Stimulated activated naive B cell treated with anti-CD40 and anti-IgM and Interleukin-4, amounts not matched to agents 10 μg/mL and 1 μg/mL and 100 μg/mL, for 72 hours (primary cell): Measurements from ENCODE around the gene ASCC1.
A peak's percentile ranks its signal among the peaks of the same experiment; 100 is the strongest.
"Not testable (repeated sequence)": the region's sequence is repeated elsewhere in the genome, so short reads cannot be mapped to it uniquely, and the experiment has no call there.

Experiments
- ATAC-seq, 2 donors: fragments of 150-1000 bp; cut with Tn5 transposase; replicated peaks; 2 replicates each; pipeline ENCODE4 v1.10.0; 2021; ENCODE audit warnings: moderate library complexity in 1 of 2
- DNase-seq: peaks from one replicate; pipeline ENCODE4 v3.0.0; 2021
- H3K27ac Mint-ChIP-seq: one replicate; pipeline ENCODE4 v1.8.0; 2022; ENCODE audit warnings: mild to moderate bottlenecking, mixed read lengths
- H3K27me3 Mint-ChIP-seq, 2 donors: one replicate each; pipeline ENCODE4 v1.8.0; 2022; ENCODE audit warnings: mixed read lengths in 2 of 2
- H3K36me3 Mint-ChIP-seq, 2 donors: one replicate each; pipeline ENCODE4 v1.8.0; 2022; ENCODE audit warnings: mixed read lengths in 2 of 2, mild to moderate bottlenecking in 1 of 2
- H3K4me1 Mint-ChIP-seq, 2 donors: one replicate each; pipeline ENCODE4 v1.8.0; 2022; ENCODE audit warnings: mixed read lengths in 2 of 2, mild to moderate bottlenecking in 1 of 2
- H3K4me3 Mint-ChIP-seq, 2 donors: one replicate each; pipeline ENCODE4 v1.8.0; 2022; ENCODE audit warnings: mild to moderate bottlenecking in 2 of 2, mixed read lengths in 2 of 2, moderate library complexity in 1 of 2
- H3K9me3 Mint-ChIP-seq, 2 donors: one replicate each; pipeline ENCODE4 v1.8.0; 2022; ENCODE audit warnings: mixed read lengths in 2 of 2, mild to moderate bottlenecking in 1 of 2

The ASCC1 gene

GRCh38 chr10:72152286-72152685 lies 63.8 kb downstream of the ASCC1 start:
- Mint-ChIP-seq H3K36me3 (peaks cover 38 to 39% of the 10 kb centered on the region in 2 donors), H3K4me1 (peaks cover 0 to 13% of the 10 kb centered on the region in 2 donors), H3K27ac (no peak overlapping the region), H3K9me3 (no peaks in the 10 kb centered on the region), H3K4me3 (no peak overlapping the region), H3K27me3 (no peaks in the 10 kb centered on the region)
- no peak for ATAC-seq
- DNase-seq: no peak

- H3K9me3 Mint-ChIP-seq, H3K27me3 Mint-ChIP-seq, H3K4me3 Mint-ChIP-seq, H3K27ac Mint-ChIP-seq, DNase-seq, ATAC-seq: not testable (repeated sequence)
- peaks cover 27 to 33% of the 10 kb centered on the region in 2 donors for H3K36me3 Mint-ChIP-seq
- peaks cover 4 to 22% of the 10 kb centered on the region in 2 donors for H3K4me1 Mint-ChIP-seq
Observed at GRCh38 chr10:72150746-72151478, 65.2 kb downstream of the ASCC1 start.

DNA sequence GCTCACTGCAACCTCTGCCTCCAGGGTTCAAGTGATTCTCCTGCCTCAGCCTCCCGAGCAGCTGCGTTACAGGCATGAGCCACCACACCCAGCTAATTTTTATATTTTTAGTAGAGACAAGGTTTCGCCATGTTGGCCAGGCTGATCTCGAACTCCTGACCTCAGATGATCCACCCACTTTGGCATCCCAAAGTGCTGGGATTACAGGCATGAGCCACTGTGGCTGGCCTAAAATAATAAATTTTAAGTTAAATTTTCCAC lies 68.8 kb downstream of the ASCC1 start:
- Mint-ChIP-seq H3K4me1 (peaks cover 6 to 33% of the 10 kb centered on the region in 2 donors), H3K36me3 (peaks cover 20 to 46% of the 10 kb centered on the region in 2 donors)
- not testable (repeated sequence) for H3K27ac Mint-ChIP-seq, ATAC-seq, DNase-seq, H3K4me3 Mint-ChIP-seq, H3K27me3 Mint-ChIP-seq, H3K9me3 Mint-ChIP-seq

- Mint-ChIP-seq H3K27ac (no peak overlapping the region), H3K36me3 (peaks cover 14 to 43% of the 10 kb centered on the region in 2 donors), H3K9me3 (no peaks in the 10 kb centered on the region), H3K27me3 (no peaks in the 10 kb centered on the region), H3K4me1 (peaks cover 6 to 33% of the 10 kb centered on the region in 2 donors), H3K4me3 (no peak overlapping the region)
- DNase-seq (no peak), ATAC-seq (peak in 1 of 2 donors; percentile 34)
Observed at GRCh38 chr10:72146559-72147323, 69.3 kb downstream of the ASCC1 start.

GRCh38 chr10:72146071-72146470 lies 70.0 kb downstream of the ASCC1 start:
- no peak overlapping the region for H3K4me3 Mint-ChIP-seq
- ATAC-seq: no peak
- H3K27ac Mint-ChIP-seq: no peak overlapping the region
- no peak for DNase-seq
- H3K9me3 Mint-ChIP-seq: no peaks in the 10 kb centered on the region
- H3K27me3 Mint-ChIP-seq: no peaks in the 10 kb centered on the region
- peaks cover 6 to 33% of the 10 kb centered on the region in 2 donors for H3K4me1 Mint-ChIP-seq
- H3K36me3 Mint-ChIP-seq: peaks cover 13 to 41% of the 10 kb centered on the region in 2 donors

GRCh38 chr10:72145657-72146056 lies 70.4 kb downstream of the ASCC1 start:
- peaks cover 6 to 33% of the 10 kb centered on the region in 2 donors for H3K4me1 Mint-ChIP-seq
- no peak overlapping the region for H3K27ac Mint-ChIP-seq
- H3K9me3 Mint-ChIP-seq: no peaks in the 10 kb centered on the region
- no peak overlapping the region for H3K4me3 Mint-ChIP-seq
- H3K27me3 Mint-ChIP-seq: no peaks in the 10 kb centered on the region
- ATAC-seq (no peak), DNase-seq (no peak)
- H3K36me3 Mint-ChIP-seq: peaks cover 11 to 38% of the 10 kb centered on the region in 2 donors

DNA sequence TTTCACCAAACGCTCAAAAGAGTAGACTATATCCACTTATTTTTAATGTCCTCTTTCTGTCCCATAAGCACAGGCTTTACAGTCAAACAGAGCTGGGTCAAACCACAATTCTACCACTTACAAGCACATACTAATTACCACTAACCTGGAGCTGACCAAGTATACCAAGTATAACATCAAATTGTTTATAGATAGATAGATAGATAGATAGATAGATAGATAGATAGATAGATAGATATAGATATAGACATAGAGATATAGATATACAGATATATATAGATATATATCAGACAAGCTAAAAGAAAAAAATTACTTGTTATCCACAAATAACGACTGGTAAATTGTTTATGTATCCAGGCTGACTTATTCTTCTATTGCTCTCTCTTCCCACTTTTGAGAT lies 75.2 kb downstream of the ASCC1 start:
- Mint-ChIP-seq H3K4me1 (peaks cover under 1 to 12% of the 10 kb centered on the region in 2 donors), H3K9me3 (peaks cover 0 to 3% of the 10 kb centered on the region in 2 donors), H3K4me3 (no peak overlapping the region), H3K36me3 (peaks cover 14 to 34% of the 10 kb centered on the region in 2 donors), H3K27ac (no peak overlapping the region), H3K27me3 (no peaks in the 10 kb centered on the region)
- DNase-seq (no peak), ATAC-seq (no peak)

- no peak for ATAC-seq
- no peak overlapping the region for H3K27ac Mint-ChIP-seq
- H3K4me1 Mint-ChIP-seq: peaks cover 6 to 12% of the 10 kb centered on the region in 2 donors
- H3K4me3 Mint-ChIP-seq: no peak overlapping the region
- peaks cover 18 to 36% of the 10 kb centered on the region in 2 donors for H3K36me3 Mint-ChIP-seq
- no peaks in the 10 kb centered on the region for H3K27me3 Mint-ChIP-seq
- peaks cover 0 to 3% of the 10 kb centered on the region in 2 donors for H3K9me3 Mint-ChIP-seq
- DNase-seq: no peak
Observed at GRCh38 chr10:72140174-72140573, 75.9 kb downstream of the ASCC1 start.

DNA sequence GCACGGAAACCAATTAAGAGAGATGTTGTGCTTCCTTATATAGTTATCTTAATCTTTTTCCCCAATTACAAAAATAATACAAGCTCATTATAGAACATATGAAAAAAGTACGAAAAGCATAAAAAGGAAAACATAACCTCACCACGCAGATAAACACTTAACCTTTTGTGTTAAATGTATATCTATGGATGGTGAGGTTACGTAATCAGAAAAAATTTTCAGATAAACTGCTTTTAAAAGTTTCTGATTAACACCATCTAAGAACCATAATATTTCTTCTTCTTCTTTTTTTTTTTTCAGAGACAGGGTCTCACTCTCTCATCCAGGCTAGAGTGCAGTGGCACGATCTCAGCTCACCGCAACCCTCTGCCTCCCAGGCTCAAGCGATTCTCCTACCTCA lies 78.5 kb downstream of the ASCC1 start:
- no peak overlapping the region for H3K27ac Mint-ChIP-seq
- H3K36me3 Mint-ChIP-seq: peaks cover 18 to 31% of the 10 kb centered on the region in 2 donors
- peaks cover 22 to 35% of the 10 kb centered on the region in 2 donors for H3K4me1 Mint-ChIP-seq
- no peak for ATAC-seq
- no peak overlapping the region for H3K4me3 Mint-ChIP-seq
- H3K27me3 Mint-ChIP-seq: no peaks in the 10 kb centered on the region
- DNase-seq: no peak
- peaks cover 0 to 3% of the 10 kb centered on the region in 2 donors for H3K9me3 Mint-ChIP-seq

- not testable (repeated sequence) for DNase-seq, H3K27me3 Mint-ChIP-seq, ATAC-seq, H3K9me3 Mint-ChIP-seq, H3K4me3 Mint-ChIP-seq, H3K27ac Mint-ChIP-seq
- H3K36me3 Mint-ChIP-seq: peaks cover 22 to 41% of the 10 kb centered on the region in 2 donors
- peaks cover 25 to 35% of the 10 kb centered on the region in 2 donors for H3K4me1 Mint-ChIP-seq
Observed at GRCh38 chr10:72136225-72136624, 79.9 kb downstream of the ASCC1 start.

DNA sequence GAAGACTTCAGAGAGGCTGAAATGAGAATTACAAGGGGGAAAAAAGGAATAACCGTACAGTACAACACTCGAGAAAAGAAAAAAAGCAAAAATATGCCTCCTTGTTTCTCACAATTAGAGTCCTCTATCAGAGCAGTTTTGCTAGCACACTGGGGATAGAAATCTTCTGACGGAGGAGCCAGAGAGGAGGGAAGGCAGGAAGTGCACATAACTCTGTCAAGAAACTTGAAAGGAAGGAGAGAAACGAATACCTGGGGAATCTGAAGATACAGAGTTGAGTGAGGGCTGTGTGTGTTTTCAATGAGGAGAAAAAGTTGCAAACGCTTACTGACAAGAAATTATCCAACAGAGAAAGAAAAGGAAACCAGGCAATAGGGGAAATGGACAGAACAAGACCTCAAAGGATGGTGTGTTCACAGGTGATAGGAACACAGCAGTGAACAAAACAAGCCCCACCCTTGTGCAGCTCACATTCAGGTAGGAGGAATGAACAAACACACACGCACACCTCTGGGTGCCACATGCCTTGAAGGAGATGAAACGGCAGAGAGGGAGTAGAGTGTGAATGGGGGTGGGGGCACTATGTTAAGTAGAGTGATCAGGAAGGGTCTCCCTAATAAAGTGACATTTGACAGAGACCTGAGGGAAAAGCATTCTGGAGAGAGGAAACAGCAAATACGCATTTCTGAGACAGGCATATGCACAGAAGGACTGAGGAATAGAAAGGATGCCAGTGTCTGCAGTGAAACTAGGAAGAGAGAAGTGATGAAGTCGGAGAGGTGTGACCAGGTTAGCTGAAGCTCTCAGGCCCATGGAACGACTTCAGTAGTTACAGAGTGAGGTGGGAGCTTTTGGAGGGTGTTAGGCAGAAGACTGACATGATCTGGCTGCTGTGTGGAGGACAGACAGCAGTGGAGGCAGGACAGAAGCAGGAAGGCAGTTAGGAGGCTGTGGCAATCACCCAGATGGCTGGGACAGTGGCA lies 81.0 kb downstream of the ASCC1 start:
- Mint-ChIP-seq H3K27me3 (no peaks in the 10 kb centered on the region), H3K9me3 (peaks cover 0 to 3% of the 10 kb centered on the region in 2 donors), H3K4me3 (peak overlapping the region in 1 of 2 donors; percentile 2), H3K27ac (peak overlapping the region; percentile 83), H3K36me3 (peaks cover 22 to 46% of the 10 kb centered on the region in 2 donors), H3K4me1 (peaks cover 25 to 35% of the 10 kb centered on the region in 2 donors)
- peak; percentile 64 to 69 for ATAC-seq
- peak; percentile 16 for DNase-seq

DNA sequence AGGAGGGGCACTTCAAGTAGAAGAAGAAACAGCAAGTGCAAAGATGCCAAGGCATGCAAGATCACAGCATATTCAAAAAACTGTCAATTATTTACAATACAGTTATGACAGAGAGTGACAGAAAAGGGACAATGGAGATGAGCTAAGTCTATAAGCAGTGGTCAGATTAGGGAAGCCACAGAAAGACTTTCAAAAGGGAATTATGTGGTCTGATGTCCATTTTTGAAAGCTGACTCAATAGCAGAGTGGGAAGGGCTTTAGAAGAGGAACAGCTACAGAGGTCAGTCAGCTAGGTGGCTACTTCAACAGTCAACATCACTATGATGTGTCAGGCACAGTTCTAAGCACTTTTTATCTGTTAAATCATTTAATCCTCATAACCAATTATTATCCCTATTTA lies 82.6 kb downstream of the ASCC1 start:
- Mint-ChIP-seq H3K36me3 (peaks cover 29 to 49% of the 10 kb centered on the region in 2 donors), H3K4me3 (no peak overlapping the region), H3K9me3 (peaks cover 0 to 3% of the 10 kb centered on the region in 2 donors), H3K4me1 (peaks cover 27 to 35% of the 10 kb centered on the region in 2 donors), H3K27me3 (no peaks in the 10 kb centered on the region), H3K27ac (peak overlapping the region; percentile 6)
- ATAC-seq: peak; percentile 92 to 93
- peak; percentile 13 for DNase-seq

DNA sequence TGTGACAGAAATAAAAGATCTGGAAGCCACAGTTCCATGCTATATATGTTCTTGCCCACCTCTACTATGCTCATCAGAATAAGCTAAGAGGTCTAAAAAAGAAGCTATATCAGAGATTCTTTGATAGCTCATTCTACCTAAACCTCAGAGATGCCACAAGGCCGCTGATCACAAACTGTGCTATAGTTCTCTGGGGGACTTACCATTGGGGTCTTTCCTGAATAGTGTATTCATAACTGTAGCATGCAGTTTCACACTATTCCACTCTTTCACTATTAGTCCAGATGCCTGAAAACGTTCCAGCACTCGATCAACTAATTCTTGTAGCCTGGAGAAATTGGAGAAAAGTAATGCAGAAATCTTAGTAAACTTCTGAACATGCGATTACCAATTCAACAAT lies 83.2 kb downstream of the ASCC1 start:
- Mint-ChIP-seq H3K27ac (peak overlapping the region; percentile 6), H3K27me3 (no peaks in the 10 kb centered on the region)

GRCh38 chr10:72127571-72127970 lies 88.5 kb downstream of the ASCC1 start:
- H3K27ac Mint-ChIP-seq: no peak overlapping the region
- ATAC-seq (no peak), DNase-seq (no peak)
- H3K4me3 Mint-ChIP-seq: no peak overlapping the region
- no peaks in the 10 kb centered on the region for H3K9me3 Mint-ChIP-seq
- peaks cover 11 to 12% of the 10 kb centered on the region in 2 donors for H3K4me1 Mint-ChIP-seq
- no peaks in the 10 kb centered on the region for H3K27me3 Mint-ChIP-seq
- peaks cover 22 to 44% of the 10 kb centered on the region in 2 donors for H3K36me3 Mint-ChIP-seq

More for the DNA sequence above, 83.2 kb downstream of the ASCC1 start:
- H3K9me3 Mint-ChIP-seq: peaks cover 0 to 3% of the 10 kb centered on the region in 2 donors
- H3K36me3 Mint-ChIP-seq: peaks cover 26 to 48% of the 10 kb centered on the region in 2 donors
- DNase-seq (no peak), ATAC-seq (no peak)
- peaks cover 27 to 35% of the 10 kb centered on the region in 2 donors for H3K4me1 Mint-ChIP-seq
- H3K4me3 Mint-ChIP-seq: no peak overlapping the region
